Neural progenitor cell (in vitro differentiated cells): ENCODE results near the gene ADISSP.

Experiments
- EZH2 ChIP-seq: fragments of 200-600 bp; sonication (generic); IDR thresholded peaks from 2 replicates; pipeline ENCODE4 v1.6.1; 2017; ENCODE audit warnings: antibody characterized with exemption, mild to moderate bottlenecking, moderate library complexity
- EZH2phosphoT487 ChIP-seq: fragments of 200-600 bp; sonication (generic); IDR thresholded peaks from 2 replicates; pipeline ENCODE4 v1.6.1; 2017; ENCODE audit warnings: antibody characterized with exemption
- TF ChIP-seq, protein P1 (sequence below): fragments of 200-600 bp; sonication (generic); IDR thresholded peaks from 2 replicates; pipeline ENCODE4 v1.5.1; 2017; ENCODE audit warnings: antibody characterized with exemption, mild to moderate bottlenecking

DNA sequence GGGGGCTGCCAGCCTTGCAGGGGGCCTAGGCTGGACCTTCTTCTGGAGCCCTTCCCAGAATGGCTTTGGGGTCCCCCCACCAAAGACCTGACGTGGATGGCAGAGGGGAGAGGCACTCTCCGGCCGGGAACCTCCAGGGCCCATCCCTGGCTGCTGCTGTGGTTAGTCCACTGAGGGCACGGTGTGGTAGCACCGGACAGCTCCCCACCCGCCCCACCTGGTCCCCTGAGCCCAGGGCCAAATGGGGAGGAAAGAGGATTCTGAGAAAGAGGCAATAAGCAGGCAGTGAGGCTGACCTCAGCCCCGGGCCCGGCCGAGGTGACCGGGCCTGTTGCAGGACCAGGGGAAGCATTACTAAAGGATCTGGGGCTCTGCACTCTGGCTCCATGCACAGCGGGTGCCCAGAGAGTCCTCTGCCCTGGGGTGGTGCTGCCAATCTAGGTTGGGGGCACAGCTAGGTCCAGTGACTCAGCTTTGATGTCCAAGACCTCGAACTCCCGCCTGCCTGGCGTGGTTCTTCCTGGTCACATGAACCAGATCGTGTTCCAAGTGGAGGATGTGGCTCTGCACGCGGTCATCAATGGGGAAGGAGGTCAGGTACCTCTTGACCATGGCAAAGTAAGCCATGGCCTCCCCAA is 16.8 kb upstream of the ADISSP start:
- TF ChIP-seq, protein P1, sequence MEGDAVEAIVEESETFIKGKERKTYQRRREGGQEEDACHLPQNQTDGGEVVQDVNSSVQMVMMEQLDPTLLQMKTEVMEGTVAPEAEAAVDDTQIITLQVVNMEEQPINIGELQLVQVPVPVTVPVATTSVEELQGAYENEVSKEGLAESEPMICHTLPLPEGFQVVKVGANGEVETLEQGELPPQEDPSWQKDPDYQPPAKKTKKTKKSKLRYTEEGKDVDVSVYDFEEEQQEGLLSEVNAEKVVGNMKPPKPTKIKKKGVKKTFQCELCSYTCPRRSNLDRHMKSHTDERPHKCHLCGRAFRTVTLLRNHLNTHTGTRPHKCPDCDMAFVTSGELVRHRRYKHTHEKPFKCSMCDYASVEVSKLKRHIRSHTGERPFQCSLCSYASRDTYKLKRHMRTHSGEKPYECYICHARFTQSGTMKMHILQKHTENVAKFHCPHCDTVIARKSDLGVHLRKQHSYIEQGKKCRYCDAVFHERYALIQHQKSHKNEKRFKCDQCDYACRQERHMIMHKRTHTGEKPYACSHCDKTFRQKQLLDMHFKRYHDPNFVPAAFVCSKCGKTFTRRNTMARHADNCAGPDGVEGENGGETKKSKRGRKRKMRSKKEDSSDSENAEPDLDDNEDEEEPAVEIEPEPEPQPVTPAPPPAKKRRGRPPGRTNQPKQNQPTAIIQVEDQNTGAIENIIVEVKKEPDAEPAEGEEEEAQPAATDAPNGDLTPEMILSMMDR, result no peak
- TF ChIP-seq EZH2phosphoT487 (no peak), EZH2 (no peak)
